WTC11 (cell line): ENCODE measurements around the gene FGF11. TPM values are rescaled to one million over a fixed set of nuclear protein-coding genes. Genes with fewer than 3 reads are reported as not detected.

Experiments
- ATAC-seq: fragments of 200-7000 bp; cut with Tn5 transposase; 2 replicates; pipeline ENCODE4 v1.10.0; 2021; ENCODE audit warnings: mild to moderate bottlenecking, moderate library complexity
- CTCF ChIA-PET: fragments of 300-600 bp; sonication (Branson Sonifier 250); formaldehyde crosslinking; loops from one replicate; lab custom pipeline; 2021; ENCODE audit warnings: antibody characterized with exemption; lab: Charles Lee
- POLR2A ChIA-PET: fragments of 350-600 bp; sonication (Branson Sonifier 250); formaldehyde crosslinking; loops from one replicate; lab custom pipeline; 2021; ENCODE audit warnings: antibody characterized with exemption; lab: Charles Lee
- DNase-seq: peaks from one replicate; pipeline ENCODE4 v3.0.0; 2021; ENCODE audit warnings: low spot score
- H3K27ac Mint-ChIP-seq: 2 replicates; pipeline ENCODE4 v1.8.0; 2021; ENCODE audit warnings: mixed read lengths
- H3K27me3 Mint-ChIP-seq: 2 replicates; pipeline ENCODE4 v1.8.0; 2021; ENCODE audit warnings: low read depth, mild to moderate bottlenecking, moderate library complexity, mixed read lengths
- H3K36me3 Mint-ChIP-seq: 2 replicates; pipeline ENCODE4 v1.8.0; 2021; ENCODE audit warnings: mixed read lengths
- H3K4me1 Mint-ChIP-seq: 2 replicates; pipeline ENCODE4 v1.8.0; 2022; ENCODE audit warnings: mixed read lengths
- H3K4me3 Mint-ChIP-seq: 2 replicates; pipeline ENCODE4 v1.8.0; 2021; ENCODE audit warnings: mild to moderate bottlenecking, moderate library complexity, mixed read lengths
- H3K9me3 Mint-ChIP-seq: 2 replicates; pipeline ENCODE4 v1.8.0; 2021; ENCODE audit warnings: mixed read lengths
- EMX1 ChIP-seq: fragments of 250-450 bp; sonication (Bioruptor Pico); IDR thresholded peaks from 2 replicates; pipeline ENCODE4 v1.8.0; 2021; ENCODE audit warnings: mild to moderate bottlenecking
- FOXK1 ChIP-seq: sonication (generic); formaldehyde crosslinking; IDR thresholded peaks from 2 replicates; pipeline ENCODE4 v1.8.0; 2022; ENCODE audit warnings: mild to moderate bottlenecking, moderate library complexity, missing genetic modification reagents
- FOXP1 ChIP-seq: sonication (generic); formaldehyde crosslinking; IDR thresholded peaks from 2 replicates; pipeline ENCODE4 v1.8.0; 2022; ENCODE audit warnings: missing genetic modification reagents, mild to moderate bottlenecking, moderate library complexity, borderline replicate concordance
- JAZF1 ChIP-seq: fragments of 250-450 bp; sonication (Bioruptor Pico); IDR thresholded peaks from 2 replicates; pipeline ENCODE4 v1.9.0; 2021; ENCODE audit warnings: moderate library complexity, mild to moderate bottlenecking, inconsistent platforms
- JUN ChIP-seq: sonication (generic); formaldehyde crosslinking; IDR thresholded peaks from 2 replicates; pipeline ENCODE4 v1.8.0; 2023; ENCODE audit warnings: mild to moderate bottlenecking, missing genetic modification reagents
- NR1H2 ChIP-seq: sonication (generic); formaldehyde crosslinking; IDR thresholded peaks from 2 replicates; pipeline ENCODE4 v1.9.0; 2021; ENCODE audit warnings: mild to moderate bottlenecking, moderate library complexity, missing genetic modification reagents
- SOX15 ChIP-seq: fragments of 250-450 bp; sonication (Bioruptor Pico); IDR thresholded peaks from 2 replicates; pipeline ENCODE4 v1.9.0; 2021; ENCODE audit warnings: mild to moderate bottlenecking
- TCF7 ChIP-seq: sonication (generic); formaldehyde crosslinking; IDR thresholded peaks from 2 replicates; pipeline ENCODE4 v1.8.0; 2022; ENCODE audit warnings: mild to moderate bottlenecking, low read depth, missing genetic modification reagents, moderate library complexity
- ZNF121 ChIP-seq: sonication (generic); formaldehyde crosslinking; IDR thresholded peaks from 2 replicates; pipeline ENCODE4 v1.8.0; 2023; ENCODE audit warnings: missing genetic modification reagents
- ZNF138 ChIP-seq: sonication (generic); formaldehyde crosslinking; conservative IDR thresholded peaks from 2 replicates; pipeline ENCODE4 v1.8.1; 2022; ENCODE audit warnings: mild to moderate bottlenecking, moderate library complexity, missing genetic modification reagents
- ZNF219 ChIP-seq: sonication (generic); formaldehyde crosslinking; IDR thresholded peaks from 2 replicates; pipeline ENCODE4 v1.8.0; 2023; ENCODE audit warnings: missing genetic modification reagents, mild to moderate bottlenecking, borderline replicate concordance
- ZNF396 ChIP-seq: fragments of 250-450 bp; sonication (Bioruptor Pico); IDR thresholded peaks from 2 replicates; pipeline ENCODE4 v1.8.0; 2021; ENCODE audit warnings: mild to moderate bottlenecking, moderate library complexity, borderline replicate concordance
- total RNA-seq: library from RNA; stranded (reverse); gene quantifications from 3 replicates; pipeline ENCODE4 v1.2.3, GENCODE V29; 2021
- TF ChIP-seq, protein P1 (sequence below): fragments of 250-450 bp; sonication (Bioruptor Pico); IDR thresholded peaks from 2 replicates; pipeline ENCODE4 v1.9.0; 2021; ENCODE audit warnings: mild to moderate bottlenecking
- TF ChIP-seq, protein P2 (sequence below): sonication (generic); formaldehyde crosslinking; IDR thresholded peaks from 2 replicates; pipeline ENCODE4 v1.8.1; 2023; ENCODE audit warnings: mild to moderate bottlenecking, missing genetic modification reagents, moderate library complexity
- TF ChIP-seq, protein P3 (sequence below): sonication (generic); formaldehyde crosslinking; IDR thresholded peaks from 2 replicates; pipeline ENCODE4 v1.8.1; 2023; ENCODE audit warnings: mild to moderate bottlenecking, moderate library complexity, missing genetic modification reagents
- TF ChIP-seq, protein P4 (sequence below): sonication (generic); formaldehyde crosslinking; IDR thresholded peaks from 2 replicates; pipeline ENCODE4 v1.8.0; 2022; ENCODE audit warnings: mild to moderate bottlenecking, missing genetic modification reagents
- TF ChIP-seq, protein P5 (sequence below): fragments of 200-600 bp; IDR thresholded peaks from 2 replicates; pipeline ENCODE4 v1.8.0; 2022; ENCODE audit warnings: antibody characterized with exemption

FGF11 gene
- total RNA-seq, 1 experiment from 2014 or later, result 19.8 TPM

DNA sequence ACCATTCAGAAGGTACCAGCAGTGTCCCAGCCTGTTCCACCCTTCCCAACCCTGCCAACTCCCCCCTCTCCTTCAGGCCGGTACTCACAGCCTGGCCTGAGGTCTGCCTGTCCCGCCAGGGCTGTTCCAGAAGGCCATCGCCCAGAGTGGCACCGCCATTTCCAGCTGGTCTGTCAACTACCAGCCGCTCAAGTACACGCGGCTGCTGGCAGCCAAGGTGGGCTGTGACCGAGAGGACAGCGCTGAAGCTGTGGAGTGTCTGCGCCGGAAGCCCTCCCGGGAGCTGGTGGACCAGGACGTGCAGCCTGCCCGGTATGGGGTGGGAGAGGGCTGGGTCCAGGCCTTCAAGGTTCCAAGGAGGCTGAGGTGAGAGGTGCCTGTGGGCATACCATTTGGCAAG, 24.5 kb upstream of the FGF11 start:
- H3K36me3 Mint-ChIP-seq, result peaks cover 23% of the 10 kb centered on the region
- no peak overlapping the region for H3K4me3 Mint-ChIP-seq
- no peaks in the 10 kb centered on the region for H3K27me3 Mint-ChIP-seq
- TF ChIP-seq, protein P1, sequence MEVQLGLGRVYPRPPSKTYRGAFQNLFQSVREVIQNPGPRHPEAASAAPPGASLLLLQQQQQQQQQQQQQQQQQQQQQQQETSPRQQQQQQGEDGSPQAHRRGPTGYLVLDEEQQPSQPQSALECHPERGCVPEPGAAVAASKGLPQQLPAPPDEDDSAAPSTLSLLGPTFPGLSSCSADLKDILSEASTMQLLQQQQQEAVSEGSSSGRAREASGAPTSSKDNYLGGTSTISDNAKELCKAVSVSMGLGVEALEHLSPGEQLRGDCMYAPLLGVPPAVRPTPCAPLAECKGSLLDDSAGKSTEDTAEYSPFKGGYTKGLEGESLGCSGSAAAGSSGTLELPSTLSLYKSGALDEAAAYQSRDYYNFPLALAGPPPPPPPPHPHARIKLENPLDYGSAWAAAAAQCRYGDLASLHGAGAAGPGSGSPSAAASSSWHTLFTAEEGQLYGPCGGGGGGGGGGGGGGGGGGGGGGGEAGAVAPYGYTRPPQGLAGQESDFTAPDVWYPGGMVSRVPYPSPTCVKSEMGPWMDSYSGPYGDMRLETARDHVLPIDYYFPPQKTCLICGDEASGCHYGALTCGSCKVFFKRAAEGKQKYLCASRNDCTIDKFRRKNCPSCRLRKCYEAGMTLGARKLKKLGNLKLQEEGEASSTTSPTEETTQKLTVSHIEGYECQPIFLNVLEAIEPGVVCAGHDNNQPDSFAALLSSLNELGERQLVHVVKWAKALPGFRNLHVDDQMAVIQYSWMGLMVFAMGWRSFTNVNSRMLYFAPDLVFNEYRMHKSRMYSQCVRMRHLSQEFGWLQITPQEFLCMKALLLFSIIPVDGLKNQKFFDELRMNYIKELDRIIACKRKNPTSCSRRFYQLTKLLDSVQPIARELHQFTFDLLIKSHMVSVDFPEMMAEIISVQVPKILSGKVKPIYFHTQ, result no peak
- TF ChIP-seq, protein P2, sequence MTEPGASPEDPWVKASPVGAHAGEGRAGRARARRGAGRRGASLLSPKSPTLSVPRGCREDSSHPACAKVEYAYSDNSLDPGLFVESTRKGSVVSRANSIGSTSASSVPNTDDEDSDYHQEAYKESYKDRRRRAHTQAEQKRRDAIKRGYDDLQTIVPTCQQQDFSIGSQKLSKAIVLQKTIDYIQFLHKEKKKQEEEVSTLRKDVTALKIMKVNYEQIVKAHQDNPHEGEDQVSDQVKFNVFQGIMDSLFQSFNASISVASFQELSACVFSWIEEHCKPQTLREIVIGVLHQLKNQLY (CRISPR knock-in tag), result no peak
- TF ChIP-seq, protein P3, sequence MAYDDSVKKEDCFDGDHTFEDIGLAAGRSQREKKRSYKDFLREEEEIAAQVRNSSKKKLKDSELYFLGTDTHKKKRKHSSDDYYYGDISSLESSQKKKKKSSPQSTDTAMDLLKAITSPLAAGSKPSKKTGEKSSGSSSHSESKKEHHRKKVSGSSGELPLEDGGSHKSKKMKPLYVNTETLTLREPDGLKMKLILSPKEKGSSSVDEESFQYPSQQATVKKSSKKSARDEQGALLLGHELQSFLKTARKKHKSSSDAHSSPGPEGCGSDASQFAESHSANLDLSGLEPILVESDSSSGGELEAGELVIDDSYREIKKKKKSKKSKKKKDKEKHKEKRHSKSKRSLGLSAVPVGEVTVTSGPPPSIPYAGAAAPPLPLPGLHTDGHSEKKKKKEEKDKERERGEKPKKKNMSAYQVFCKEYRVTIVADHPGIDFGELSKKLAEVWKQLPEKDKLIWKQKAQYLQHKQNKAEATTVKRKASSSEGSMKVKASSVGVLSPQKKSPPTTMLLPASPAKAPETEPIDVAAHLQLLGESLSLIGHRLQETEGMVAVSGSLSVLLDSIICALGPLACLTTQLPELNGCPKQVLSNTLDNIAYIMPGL (CRISPR knock-in tag), result no peak
- TF ChIP-seq, all 79 proteins: peak for 0
- ChIA-PET POLR2A (no interaction called here), CTCF (no interaction called here)
- ATAC-seq (no peak), DNase-seq (no peak)
- Mint-ChIP-seq H3K9me3 (no peaks in the 10 kb centered on the region), H3K27ac (no peak overlapping the region), H3K4me1 (peaks cover 21% of the 10 kb centered on the region)

DNA sequence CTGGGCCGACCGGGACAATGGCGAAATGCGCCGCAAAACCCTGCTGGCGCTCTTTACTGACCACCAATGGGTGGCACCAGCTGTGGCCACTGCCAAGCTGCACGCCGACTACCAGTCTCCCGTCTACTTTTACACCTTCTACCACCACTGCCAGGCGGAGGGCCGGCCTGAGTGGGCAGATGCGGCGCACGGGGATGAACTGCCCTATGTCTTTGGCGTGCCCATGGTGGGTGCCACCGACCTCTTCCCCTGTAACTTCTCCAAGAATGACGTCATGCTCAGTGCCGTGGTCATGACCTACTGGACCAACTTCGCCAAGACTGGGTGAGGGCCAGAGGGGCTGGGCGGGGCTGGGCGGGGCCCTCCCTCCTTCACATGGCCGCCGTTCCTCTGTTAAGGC, 23.5 kb upstream of the FGF11 start:
- ATAC-seq (no peak), DNase-seq (no peak)
- TF ChIP-seq EMX1 (CRISPR knock-in tag), result no peak
- no peak for TF ChIP-seq JAZF1 (CRISPR knock-in tag)
- TF ChIP-seq ZNF219 (CRISPR knock-in tag), result no peak
- TF ChIP-seq TCF7 (CRISPR knock-in tag), result no peak
- no peak for TF ChIP-seq ZNF121 (CRISPR knock-in tag)
- no peak for TF ChIP-seq NR1H2
- TF ChIP-seq JUN (CRISPR knock-in tag), result no peak
- TF ChIP-seq, protein P4, sequence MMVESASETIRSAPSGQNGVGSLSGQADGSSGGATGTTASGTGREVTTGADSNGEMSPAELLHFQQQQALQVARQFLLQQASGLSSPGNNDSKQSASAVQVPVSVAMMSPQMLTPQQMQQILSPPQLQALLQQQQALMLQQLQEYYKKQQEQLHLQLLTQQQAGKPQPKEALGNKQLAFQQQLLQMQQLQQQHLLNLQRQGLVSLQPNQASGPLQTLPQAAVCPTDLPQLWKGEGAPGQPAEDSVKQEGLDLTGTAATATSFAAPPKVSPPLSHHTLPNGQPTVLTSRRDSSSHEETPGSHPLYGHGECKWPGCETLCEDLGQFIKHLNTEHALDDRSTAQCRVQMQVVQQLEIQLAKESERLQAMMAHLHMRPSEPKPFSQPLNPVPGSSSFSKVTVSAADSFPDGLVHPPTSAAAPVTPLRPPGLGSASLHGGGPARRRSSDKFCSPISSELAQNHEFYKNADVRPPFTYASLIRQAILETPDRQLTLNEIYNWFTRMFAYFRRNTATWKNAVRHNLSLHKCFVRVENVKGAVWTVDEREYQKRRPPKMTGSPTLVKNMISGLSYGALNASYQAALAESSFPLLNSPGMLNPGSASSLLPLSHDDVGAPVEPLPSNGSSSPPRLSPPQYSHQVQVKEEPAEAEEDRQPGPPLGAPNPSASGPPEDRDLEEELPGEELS (CRISPR knock-in tag), result no peak
- no peak for TF ChIP-seq FOXP1 (CRISPR knock-in tag)
- TF ChIP-seq ZNF138 (CRISPR knock-in tag), result no peak
- Mint-ChIP-seq H3K36me3 (peaks cover 18% of the 10 kb centered on the region; the same call in 1 of the 2 replicates), H3K27ac (no peak overlapping the region), H3K4me3 (no peak overlapping the region), H3K4me1 (peaks cover 24% of the 10 kb centered on the region), H3K27me3 (no peaks in the 10 kb centered on the region), H3K9me3 (no peaks in the 10 kb centered on the region)
- POLR2A ChIA-PET, result no interaction called here
- CTCF ChIA-PET, result no interaction called here

DNA sequence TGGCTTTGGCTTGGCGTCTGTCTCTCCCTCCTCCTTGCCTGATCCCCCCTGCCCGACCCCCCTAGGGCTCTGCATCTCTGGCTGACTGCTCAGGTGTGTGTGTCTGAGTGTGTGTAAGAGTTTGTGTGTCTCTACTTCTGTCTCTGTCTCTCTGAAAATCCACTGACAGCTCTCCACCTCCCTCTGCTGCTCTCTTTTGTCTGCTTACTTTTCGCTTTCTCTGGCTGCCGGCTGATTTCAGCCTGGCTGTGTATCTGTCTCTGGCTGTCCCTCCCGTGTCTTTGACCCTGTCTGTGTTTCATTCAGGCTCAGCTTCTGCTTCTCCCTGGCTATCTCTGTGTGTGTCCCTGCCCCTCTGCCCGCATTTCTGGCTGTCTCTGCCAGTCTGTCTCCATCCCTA, 23.0 kb upstream of the FGF11 start:
- Mint-ChIP-seq H3K27ac (no peak overlapping the region), H3K4me3 (no peak overlapping the region), H3K9me3 (no peaks in the 10 kb centered on the region), H3K36me3 (peaks cover 18% of the 10 kb centered on the region; the same call in 1 of the 2 replicates), H3K27me3 (no peaks in the 10 kb centered on the region), H3K4me1 (peaks cover 26% of the 10 kb centered on the region)
- CTCF ChIA-PET, result no interaction called here
- POLR2A ChIA-PET, result no interaction called here
- no peak for TF ChIP-seq FOXK1 (CRISPR knock-in tag)
- no peak for TF ChIP-seq ZNF396 (CRISPR knock-in tag)
- TF ChIP-seq, protein P5, sequence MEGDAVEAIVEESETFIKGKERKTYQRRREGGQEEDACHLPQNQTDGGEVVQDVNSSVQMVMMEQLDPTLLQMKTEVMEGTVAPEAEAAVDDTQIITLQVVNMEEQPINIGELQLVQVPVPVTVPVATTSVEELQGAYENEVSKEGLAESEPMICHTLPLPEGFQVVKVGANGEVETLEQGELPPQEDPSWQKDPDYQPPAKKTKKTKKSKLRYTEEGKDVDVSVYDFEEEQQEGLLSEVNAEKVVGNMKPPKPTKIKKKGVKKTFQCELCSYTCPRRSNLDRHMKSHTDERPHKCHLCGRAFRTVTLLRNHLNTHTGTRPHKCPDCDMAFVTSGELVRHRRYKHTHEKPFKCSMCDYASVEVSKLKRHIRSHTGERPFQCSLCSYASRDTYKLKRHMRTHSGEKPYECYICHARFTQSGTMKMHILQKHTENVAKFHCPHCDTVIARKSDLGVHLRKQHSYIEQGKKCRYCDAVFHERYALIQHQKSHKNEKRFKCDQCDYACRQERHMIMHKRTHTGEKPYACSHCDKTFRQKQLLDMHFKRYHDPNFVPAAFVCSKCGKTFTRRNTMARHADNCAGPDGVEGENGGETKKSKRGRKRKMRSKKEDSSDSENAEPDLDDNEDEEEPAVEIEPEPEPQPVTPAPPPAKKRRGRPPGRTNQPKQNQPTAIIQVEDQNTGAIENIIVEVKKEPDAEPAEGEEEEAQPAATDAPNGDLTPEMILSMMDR, result no peak
- TF ChIP-seq SOX15 (CRISPR knock-in tag), result no peak
- ATAC-seq, result no peak
- no peak for DNase-seq
